GM18507 (cell line): ENCODE data around the gene ANKRD33B.

Experiments
- DNase-seq: peaks from one replicate; pipeline ENCODE4 v3.0.0; 2011; ENCODE audit warnings: low read depth; ENCODE audit not compliant: insufficient read length; ENCODE audit errors: extremely low spot score
- FAIRE-seq: peaks from 2 replicates; lab custom pipeline; 2011; peaks lifted over from hg19 to GRCh38; lab: Jason Lieb, UNC

Gene ANKRD33B

DNA sequence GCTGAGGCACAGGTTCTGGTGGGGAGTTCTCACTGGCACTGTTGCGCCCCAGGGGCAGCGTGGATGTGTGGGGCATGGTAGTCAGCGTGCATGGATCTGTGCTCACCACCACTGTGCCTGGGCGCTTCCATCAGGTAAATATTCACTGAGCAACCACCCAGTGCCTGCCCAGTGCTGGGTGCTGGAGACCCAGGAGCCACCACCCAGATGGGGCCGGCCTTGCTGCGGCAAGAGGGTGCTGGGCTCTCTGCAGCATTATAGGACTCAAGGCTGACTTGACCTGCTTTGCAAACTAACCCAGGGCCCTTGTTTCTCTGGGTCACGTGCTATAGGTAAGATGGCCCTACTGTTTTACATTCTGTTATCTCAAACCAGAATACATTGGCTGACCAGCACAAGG lies 136.6 kb downstream of the ANKRD33B start:
- DNase-seq (no peak), FAIRE-seq (no peak)

- DNase-seq (no peak), FAIRE-seq (no peak)
Observed at GRCh38 chr5:10701567-10702039, 137.7 kb downstream of the ANKRD33B start.

GRCh38 chr5:10702040-10702629 lies 138.3 kb downstream of the ANKRD33B start:
- FAIRE-seq (no peak), DNase-seq (no peak)

DNA sequence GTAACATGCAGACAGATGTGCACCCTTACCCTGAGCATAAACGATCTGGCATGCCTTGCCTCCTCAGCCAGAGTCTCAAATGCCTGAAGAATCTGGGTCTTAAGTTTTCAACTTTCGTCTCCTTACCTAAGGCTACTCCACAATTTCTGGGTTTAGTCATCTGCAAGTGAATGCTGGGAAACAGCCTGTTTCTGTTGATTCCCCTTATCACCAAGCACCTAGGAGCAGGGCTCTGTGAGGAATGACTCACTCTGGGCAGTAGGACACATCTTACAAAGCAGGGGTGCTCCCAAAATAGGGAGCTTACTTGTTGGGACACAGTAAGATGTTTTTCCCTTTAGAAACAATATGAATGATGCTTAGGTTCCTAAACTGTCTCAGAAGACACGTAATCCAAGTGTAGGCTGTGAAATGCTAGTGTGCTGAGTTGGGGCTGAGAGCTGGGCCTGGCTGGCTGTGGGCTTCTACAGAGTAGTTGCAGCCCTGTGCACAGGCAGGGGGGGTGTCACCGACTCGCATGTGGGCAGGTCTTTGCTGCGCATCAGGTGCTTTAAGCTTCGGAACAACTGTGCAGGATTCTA lies 139.1 kb downstream of the ANKRD33B start:
- no peak for DNase-seq
- no peak for FAIRE-seq

DNA sequence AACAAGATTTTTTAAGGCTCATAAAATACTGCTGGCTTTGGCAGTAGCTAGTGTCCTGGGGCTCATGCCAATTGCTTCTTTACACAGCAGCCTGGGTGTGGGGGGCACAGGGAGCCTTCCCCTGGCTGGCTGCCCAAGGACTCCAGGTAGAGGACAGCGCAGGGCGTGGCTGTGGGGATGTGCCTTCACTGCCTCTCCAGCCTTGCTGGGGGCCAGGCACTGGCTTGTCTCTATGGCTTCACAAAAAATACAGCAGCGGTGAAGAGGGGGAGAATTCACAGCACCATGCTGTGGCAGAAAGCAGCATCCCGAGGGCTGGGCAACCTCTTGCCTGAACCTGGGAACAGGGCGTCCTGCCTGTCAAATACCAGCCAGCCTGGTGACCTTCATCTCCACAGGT lies 139.8 kb downstream of the ANKRD33B start:
- no peak for FAIRE-seq
- DNase-seq, result no peak

GRCh38 chr5:10704949-10705621 lies 141.2 kb downstream of the ANKRD33B start:
- no peak for FAIRE-seq
- DNase-seq, result no peak

- FAIRE-seq (no peak), DNase-seq (no peak)
Observed at GRCh38 chr5:10705747-10706146, 141.9 kb downstream of the ANKRD33B start.

- FAIRE-seq, result no peak
Observed at GRCh38 chr5:10706326-10706725, 142.5 kb downstream of the ANKRD33B start.

More at GRCh38 chr5:10706326-10706725, 142.5 kb downstream of the ANKRD33B start:
- no peak for DNase-seq
